OCI-LY1 (cell line): Measurements from ENCODE around the gene TSHR.

ENCODE experiments used
- H2AFZ ChIP-seq: fragments of 200-600 bp; sonication (generic), shearing (Covaris generic); 2 replicates; pipeline ENCODE4 v1.6.0; 2014; ENCODE audit warnings: antibody characterized with exemption, mild to moderate bottlenecking, low read length
- H3F3A ChIP-seq: fragments of 200-600 bp; sonication (generic), shearing (Covaris generic); 2 replicates; pipeline ENCODE4 v1.6.0; 2014; ENCODE audit warnings: mild to moderate bottlenecking, antibody characterized with exemption, low read length, moderate library complexity; ENCODE audit not compliant: insufficient read depth
- H3K27ac ChIP-seq: fragments of 200-600 bp; sonication (generic); 2 replicates; pipeline ENCODE4 v1.5.1; 2014; ENCODE audit warnings: low read length, mixed run types, mild to moderate bottlenecking, low read depth; ENCODE audit not compliant: poor library complexity, severe bottlenecking
- H3K27me3 ChIP-seq: fragments of 200-600 bp; sonication (generic); 2 replicates; pipeline ENCODE4 v1.6.0; 2014; ENCODE audit warnings: antibody characterized with exemption, mild to moderate bottlenecking, low read length, moderate library complexity; ENCODE audit not compliant: insufficient read depth
- H3K36me3 ChIP-seq: fragments of 200-600 bp; sonication (generic); 2 replicates; pipeline ENCODE4 v1.6.1; 2014; ENCODE audit warnings: mild to moderate bottlenecking, antibody characterized with exemption, low read length, moderate library complexity, mixed read lengths; ENCODE audit not compliant: insufficient read depth
- H3K4me1 ChIP-seq: fragments of 200-600 bp; sonication (generic); 2 replicates; pipeline ENCODE4 v1.5.1; 2014; ENCODE audit warnings: mild to moderate bottlenecking, low read length, moderate library complexity; ENCODE audit not compliant: insufficient read depth, severe bottlenecking
- H3K4me2 ChIP-seq: fragments of 200-600 bp; sonication (generic), shearing (Covaris generic); 2 replicates; pipeline ENCODE4 v1.6.1; 2014; ENCODE audit warnings: low read length
- H3K4me3 ChIP-seq: fragments of 200-600 bp; sonication (generic); 2 replicates; pipeline ENCODE4 v1.5.1; 2014; ENCODE audit warnings: low read length, low read depth, mild to moderate bottlenecking, mixed read lengths; ENCODE audit not compliant: poor library complexity, severe bottlenecking
- H3K79me2 ChIP-seq: fragments of 200-600 bp; shearing (Covaris generic); 2 replicates; pipeline ENCODE4 v1.6.1; 2016; ENCODE audit warnings: mixed run types, low read length, mixed read lengths; ENCODE audit not compliant: insufficient read depth
- H3K9ac ChIP-seq: fragments of 200-600 bp; sonication (generic), shearing (Covaris generic); 2 replicates; pipeline ENCODE4 v1.6.1; 2014; ENCODE audit warnings: mild to moderate bottlenecking, low read length, mixed read lengths
- H3K9me2 ChIP-seq: fragments of 200-600 bp; sonication (generic), shearing (Covaris generic); 2 replicates; pipeline ENCODE4 v1.6.1; 2014; ENCODE audit warnings: low read depth, mild to moderate bottlenecking, low read length, mixed read lengths
- H3K9me3 ChIP-seq: fragments of 200-600 bp; shearing (Covaris generic); 2 replicates; pipeline ENCODE4 v1.6.1; 2014; ENCODE audit warnings: low read length, mixed read lengths
- H4K20me1 ChIP-seq: fragments of 200-600 bp; sonication (generic), shearing (Covaris generic); 2 replicates; pipeline ENCODE4 v1.6.0; 2016; ENCODE audit warnings: mild to moderate bottlenecking, low read length; ENCODE audit not compliant: insufficient read depth
- CTCF ChIP-seq: fragments of 200-600 bp; sonication (generic), shearing (Covaris generic); IDR thresholded peaks from 2 replicates; pipeline ENCODE4 v1.5.1; 2017; ENCODE audit warnings: mild to moderate bottlenecking, antibody characterized with exemption, low read length, moderate library complexity, mixed read lengths
- EZH2 ChIP-seq: fragments of 200-600 bp; sonication (generic), shearing (Covaris generic); IDR thresholded peaks from 2 replicates; pipeline ENCODE4 v1.8.0; 2017; ENCODE audit warnings: borderline replicate concordance, mixed run types, mild to moderate bottlenecking, antibody characterized with exemption, low read length, moderate library complexity, mixed read lengths

The TSHR gene

GRCh38 chr14:81068176-81068782 lies 112.9 kb downstream of the TSHR start:
- H3K4me1 ChIP-seq: no peaks in the 10 kb centered on the region
- H3F3A ChIP-seq: no peaks in the 10 kb centered on the region
- no peak overlapping the region for H3K4me2 ChIP-seq
- H3K9me3 ChIP-seq: no peaks in the 10 kb centered on the region
- no peak overlapping the region for H3K9ac ChIP-seq
- H3K36me3 ChIP-seq: no peaks in the 10 kb centered on the region
- no peak overlapping the region for H3K27ac ChIP-seq
- no peaks in the 10 kb centered on the region for H3K79me2 ChIP-seq
- TF ChIP-seq EZH2 (no peak), CTCF (no peak)
- H4K20me1 ChIP-seq: no peaks in the 10 kb centered on the region
- no peak overlapping the region for H2AFZ ChIP-seq
- H3K4me3 ChIP-seq: no peak overlapping the region
- no peaks in the 10 kb centered on the region for H3K9me2 ChIP-seq
- H3K27me3 ChIP-seq: no peaks in the 10 kb centered on the region

- H2AFZ ChIP-seq: no peak overlapping the region
Measured at GRCh38 chr14:81070511-81070910, 115.1 kb downstream of the TSHR start.

GRCh38 chr14:81085596-81085995 lies 130.2 kb downstream of the TSHR start:
- H3K9me2 ChIP-seq: no peaks in the 10 kb centered on the region
- no peak overlapping the region for H3K4me3 ChIP-seq
- no peaks in the 10 kb centered on the region for H3K36me3 ChIP-seq
- H3K27me3 ChIP-seq: no peaks in the 10 kb centered on the region
- H3K9me3 ChIP-seq: no peaks in the 10 kb centered on the region
- H3K4me2 ChIP-seq: no peak overlapping the region
- no peak overlapping the region for H2AFZ ChIP-seq
- no peaks in the 10 kb centered on the region for H3K79me2 ChIP-seq
- TF ChIP-seq EZH2 (no peak), CTCF (no peak)
- no peak overlapping the region for H3K27ac ChIP-seq
- no peaks in the 10 kb centered on the region for H3K4me1 ChIP-seq
- no peaks in the 10 kb centered on the region for H4K20me1 ChIP-seq
- H3F3A ChIP-seq: no peaks in the 10 kb centered on the region
- no peak overlapping the region for H3K9ac ChIP-seq

More at GRCh38 chr14:81070511-81070910, 115.1 kb downstream of the TSHR start:
- no peaks in the 10 kb centered on the region for H3K4me1 ChIP-seq
- H3K79me2 ChIP-seq: no peaks in the 10 kb centered on the region
- no peaks in the 10 kb centered on the region for H4K20me1 ChIP-seq
- H3K4me3 ChIP-seq: no peak overlapping the region
- no peak overlapping the region for H3K4me2 ChIP-seq
- TF ChIP-seq EZH2: no peak
- no peak for TF ChIP-seq CTCF
- no peaks in the 10 kb centered on the region for H3K36me3 ChIP-seq
- H3K9me2 ChIP-seq: no peaks in the 10 kb centered on the region
- H3F3A ChIP-seq: no peaks in the 10 kb centered on the region
- H3K27ac ChIP-seq: no peak overlapping the region
- no peaks in the 10 kb centered on the region for H3K9me3 ChIP-seq
- H3K27me3 ChIP-seq: no peaks in the 10 kb centered on the region
- no peak overlapping the region for H3K9ac ChIP-seq
